Fibroblast of lung (primary cell): ENCODE data around the gene SLC39A7. TPM values are rescaled to one million over a fixed set of nuclear protein-coding genes. Genes with fewer than 3 reads are reported as not detected.

Experiments used
- DNase-seq, 2 donors: peaks; one replicate each; pipeline versions ENCODE4 v3.0.0 to v3.0.0-alpha.2; 2010; ENCODE audit warnings: low read depth in 2 of 2
- H2AFZ ChIP-seq: 2 replicates; pipeline ENCODE4 v1.5.1; 2012; ENCODE audit warnings: low read length, control low read depth, inconsistent platforms
- H3K27ac ChIP-seq: 2 replicates; pipeline ENCODE4 v1.5.1; 2011; ENCODE audit warnings: low read length, control low read depth; ENCODE audit not compliant: insufficient read depth
- H3K27me3 ChIP-seq: 2 replicates; pipeline ENCODE4 v1.5.1; 2011; ENCODE audit warnings: mild to moderate bottlenecking, low read length; ENCODE audit not compliant: control insufficient read depth, insufficient read depth
- H3K36me3 ChIP-seq: 2 replicates; pipeline ENCODE4 v1.5.1; 2011; ENCODE audit warnings: low read length; ENCODE audit not compliant: control insufficient read depth, insufficient read depth
- H3K4me1 ChIP-seq: 2 replicates; pipeline ENCODE4 v1.5.1; 2011; ENCODE audit warnings: low read length; ENCODE audit not compliant: control insufficient read depth, insufficient read depth; ENCODE audit errors: extremely low read depth
- H3K4me2 ChIP-seq: 2 replicates; pipeline ENCODE4 v1.5.1; 2011; ENCODE audit warnings: low read length, control low read depth; ENCODE audit not compliant: insufficient read depth; ENCODE audit errors: extremely low read depth
- H3K4me3 ChIP-seq, 4 experiments: fragments of 200-600 bp in 1 of 4; sonication (generic) in 1 of 4; replicated peaks in 1 of 4; 2 replicates each; pipeline ENCODE4 v1.5.1; 2011 to 2016; ENCODE audit warnings: low read length in 4 of 4, low read depth in 3 of 4, mild to moderate bottlenecking in 3 of 4, control low read depth in 2 of 4, inconsistent platforms in 1 of 4, mixed read lengths in 1 of 4; ENCODE audit not compliant: insufficient read depth in 1 of 4; ENCODE audit errors: control extremely low read depth in 1 of 4
- H3K79me2 ChIP-seq: 2 replicates; pipeline ENCODE4 v1.5.1; 2012; ENCODE audit warnings: mild to moderate bottlenecking, low read length, inconsistent platforms; ENCODE audit not compliant: control insufficient read depth, insufficient read depth
- H3K9ac ChIP-seq: 2 replicates; pipeline ENCODE4 v1.5.1; 2011; ENCODE audit warnings: mild to moderate bottlenecking, low read length, control low read depth; ENCODE audit not compliant: insufficient read depth
- H3K9me3 ChIP-seq: 2 replicates; pipeline ENCODE4 v1.5.1; 2012; ENCODE audit warnings: low read depth, low read length; ENCODE audit not compliant: control insufficient read depth, insufficient read depth
- H4K20me1 ChIP-seq: 2 replicates; pipeline ENCODE4 v1.5.1; 2011; ENCODE audit warnings: low read length; ENCODE audit not compliant: control insufficient read depth, insufficient read depth; ENCODE audit errors: extremely low read depth
- CTCF ChIP-seq, 2 donors: IDR thresholded peaks in 1 of 2; conservative IDR thresholded peaks in 1 of 2; 1 replicate in 1 of 2; 2 replicates in 1 of 2; pipeline ENCODE4 v1.5.1; 2011 to 2012; ENCODE audit warnings: low read length in 2 of 2, control low read depth in 1 of 2, inconsistent platforms in 1 of 2, low read depth in 1 of 2, mild to moderate bottlenecking in 1 of 2
- EZH2 ChIP-seq: IDR thresholded peaks from 2 replicates; pipeline ENCODE4 v1.5.1; 2012; ENCODE audit warnings: low read length, control low read depth, mild to moderate bottlenecking; ENCODE audit errors: missing control alignments
- polyA plus RNA-seq, 2 donors: library from polyadenylated mRNA; depleted of rRNA in 1 of 2; stranded (reverse) in 1 of 2; unstranded in 1 of 2; fragments of >200 nt; gene quantifications; 2 replicates each; pipeline ENCODE4 v1.2.1, GENCODE V29; 2011 to 2012; ENCODE audit warnings: missing spikeins in 1 of 2
- total RNA-seq: library from RNA; depleted of rRNA; stranded (reverse); fragments of >200 nt; gene quantifications from 2 replicates; pipeline ENCODE4 v1.2.1, GENCODE V29; 2014

SLC39A7 gene
- total and polyA plus RNA-seq, 2 donors (not counting 1 experiment from before 2014, with no cell fraction given), result 112 to 160 TPM

- H3K4me1 ChIP-seq, result no peaks in the 10 kb centered on the region
- no peaks in the 10 kb centered on the region for H3K36me3 ChIP-seq
- no peak for DNase-seq
- H4K20me1 ChIP-seq, result no peaks in the 10 kb centered on the region
- TF ChIP-seq CTCF (conservative IDR thresholded peaks at IDR 0.05 in 1 of 2, IDR thresholded peaks at IDR 0.05 in 1 of 2; ENCODE audit: low read depth in 1 of 2, low read length in 2 of 2) (no peak), EZH2 (no peak)
- H3K4me2 ChIP-seq, result no peak overlapping the region
- H3K27ac ChIP-seq, result no peak overlapping the region
- no peaks in the 10 kb centered on the region for H3K9me3 ChIP-seq
- no peak overlapping the region for H2AFZ ChIP-seq
- H3K4me3 ChIP-seq, result no peak overlapping the region
- no peaks in the 10 kb centered on the region for H3K79me2 ChIP-seq
- H3K9ac ChIP-seq, result no peak overlapping the region
- H3K27me3 ChIP-seq, result no peaks in the 10 kb centered on the region
Observed at GRCh38 chr6:33181141-33181540, 19.5 kb upstream of the SLC39A7 start.

GRCh38 chr6:33183071-33183683 is 17.5 kb upstream of the SLC39A7 start:
- H3K27ac ChIP-seq, result no peak overlapping the region
- H3K79me2 ChIP-seq, result no peaks in the 10 kb centered on the region
- H3K4me3 ChIP-seq, result no peak overlapping the region
- no peaks in the 10 kb centered on the region for H3K27me3 ChIP-seq
- no peak overlapping the region for H3K9ac ChIP-seq
- no peaks in the 10 kb centered on the region for H3K4me1 ChIP-seq
- H2AFZ ChIP-seq, result peak overlapping the region; percentile 54
- TF ChIP-seq CTCF (conservative IDR thresholded peaks at IDR 0.05 in 1 of 2, IDR thresholded peaks at IDR 0.05 in 1 of 2; ENCODE audit: low read depth in 1 of 2, low read length in 2 of 2) (no peak), EZH2 (no peak)
- H4K20me1 ChIP-seq, result no peaks in the 10 kb centered on the region
- H3K9me3 ChIP-seq, result no peaks in the 10 kb centered on the region
- H3K36me3 ChIP-seq, result no peaks in the 10 kb centered on the region
- no peak for DNase-seq
- H3K4me2 ChIP-seq, result no peak overlapping the region

DNA sequence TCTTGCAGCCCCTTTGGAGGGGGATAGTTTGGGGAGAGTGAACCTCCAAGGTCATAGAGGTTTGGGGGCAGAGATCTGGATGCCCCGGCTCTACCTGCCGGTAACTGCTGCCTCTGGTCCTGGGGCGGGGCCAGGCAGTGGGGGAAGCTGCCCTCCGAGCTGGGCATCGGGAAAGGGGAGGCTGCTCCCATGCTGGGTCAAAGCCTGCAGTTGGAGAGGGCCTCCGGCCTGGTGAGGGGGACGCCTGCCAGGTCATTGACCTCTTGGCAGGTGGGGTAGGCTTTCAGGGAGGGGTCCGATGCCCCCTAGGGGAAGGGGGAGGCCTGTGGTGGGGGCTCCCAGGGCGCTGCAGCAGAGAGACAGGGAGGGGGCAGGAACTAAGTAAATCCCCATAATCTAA is 15.5 kb upstream of the SLC39A7 start:
- Histone ChIP-seq H3K9me3 (no peaks in the 10 kb centered on the region), H3K4me3 (no peak overlapping the region), H3K27me3 (peaks cover 2% of the 10 kb centered on the region), H3K79me2 (no peaks in the 10 kb centered on the region), H3K27ac (no peak overlapping the region), H3K36me3 (no peaks in the 10 kb centered on the region), H2AFZ (no peak overlapping the region), H3K9ac (no peak overlapping the region), H3K4me1 (no peaks in the 10 kb centered on the region), H3K4me2 (no peak overlapping the region), H4K20me1 (no peaks in the 10 kb centered on the region)
- TF ChIP-seq EZH2 (no peak), CTCF (conservative IDR thresholded peaks at IDR 0.05 in 1 of 2, IDR thresholded peaks at IDR 0.05 in 1 of 2; ENCODE audit: low read depth in 1 of 2, low read length in 2 of 2) (no peak)
- DNase-seq, result no peak
